Measurements from ENCODE around the gene LSAMP.

GRCh38 chr3:116264546-116265319 is 180.6 kb downstream of the LSAMP start:
- TF ChIP-seq EZH2 (IDR thresholded peaks at IDR 0.05; ENCODE audit: borderline replicate concordance, low read depth, low read length, severe bottlenecking) = no peak
- TF ChIP-seq, protein P1, sequence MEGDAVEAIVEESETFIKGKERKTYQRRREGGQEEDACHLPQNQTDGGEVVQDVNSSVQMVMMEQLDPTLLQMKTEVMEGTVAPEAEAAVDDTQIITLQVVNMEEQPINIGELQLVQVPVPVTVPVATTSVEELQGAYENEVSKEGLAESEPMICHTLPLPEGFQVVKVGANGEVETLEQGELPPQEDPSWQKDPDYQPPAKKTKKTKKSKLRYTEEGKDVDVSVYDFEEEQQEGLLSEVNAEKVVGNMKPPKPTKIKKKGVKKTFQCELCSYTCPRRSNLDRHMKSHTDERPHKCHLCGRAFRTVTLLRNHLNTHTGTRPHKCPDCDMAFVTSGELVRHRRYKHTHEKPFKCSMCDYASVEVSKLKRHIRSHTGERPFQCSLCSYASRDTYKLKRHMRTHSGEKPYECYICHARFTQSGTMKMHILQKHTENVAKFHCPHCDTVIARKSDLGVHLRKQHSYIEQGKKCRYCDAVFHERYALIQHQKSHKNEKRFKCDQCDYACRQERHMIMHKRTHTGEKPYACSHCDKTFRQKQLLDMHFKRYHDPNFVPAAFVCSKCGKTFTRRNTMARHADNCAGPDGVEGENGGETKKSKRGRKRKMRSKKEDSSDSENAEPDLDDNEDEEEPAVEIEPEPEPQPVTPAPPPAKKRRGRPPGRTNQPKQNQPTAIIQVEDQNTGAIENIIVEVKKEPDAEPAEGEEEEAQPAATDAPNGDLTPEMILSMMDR (IDR thresholded peaks at IDR 0.05; ENCODE audit: borderline replicate concordance, extremely low read depth, low read length, poor library complexity, severe bottlenecking) = no peak

Measured in DND-41 (cell line).